Amniotic epithelial cell (primary cell): Measurements from ENCODE around the gene PRKCZ.

Experiments used
- DNase-seq: peaks from one replicate; pipeline ENCODE4 v3.0.0-alpha.2; 2010; ENCODE audit warnings: low read depth

Gene PRKCZ

DNA sequence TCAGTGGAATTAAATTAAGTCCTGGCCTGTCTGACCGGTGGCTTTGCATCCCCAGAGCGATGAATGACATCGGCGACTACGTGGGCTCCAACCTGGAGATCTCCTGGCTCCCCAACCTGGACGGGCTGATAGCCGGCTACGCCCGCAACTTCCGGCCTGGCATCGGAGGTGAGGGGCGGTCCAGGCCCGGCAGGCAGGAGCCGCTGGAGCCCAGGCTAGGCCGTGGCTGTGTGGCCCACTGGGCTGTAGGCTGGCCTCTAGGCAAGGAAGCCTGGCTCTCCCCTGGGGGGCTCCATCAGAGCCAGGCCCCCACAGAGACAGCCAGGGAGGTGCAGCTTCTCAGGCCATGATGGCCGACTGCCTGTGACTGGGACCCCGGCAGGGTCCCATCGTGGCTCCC, 25.3 kb upstream of the PRKCZ start:
- DNase-seq, result no peak

DNA sequence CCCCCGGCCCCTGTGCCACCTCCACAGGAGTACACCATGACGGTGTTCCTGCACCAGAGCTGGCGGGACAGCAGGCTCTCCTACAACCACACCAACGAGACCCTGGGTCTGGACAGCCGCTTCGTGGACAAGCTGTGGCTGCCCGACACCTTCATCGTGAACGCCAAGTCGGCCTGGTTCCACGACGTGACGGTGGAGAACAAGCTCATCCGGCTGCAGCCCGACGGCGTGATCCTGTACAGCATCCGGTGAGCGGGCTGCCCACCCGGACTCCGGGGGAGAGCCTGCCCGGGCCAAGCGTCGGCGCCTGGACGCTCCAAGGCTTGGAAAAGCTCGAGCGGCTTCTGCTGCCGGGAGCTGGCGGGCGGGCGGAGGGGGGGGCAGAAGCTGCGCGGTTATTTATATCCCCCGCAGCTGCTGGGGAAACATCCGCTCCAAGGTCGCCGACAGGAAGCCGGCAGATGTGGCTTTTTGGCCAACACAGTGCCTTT, 24.7 kb upstream of the PRKCZ start:
- DNase-seq, result no peak

DNA sequence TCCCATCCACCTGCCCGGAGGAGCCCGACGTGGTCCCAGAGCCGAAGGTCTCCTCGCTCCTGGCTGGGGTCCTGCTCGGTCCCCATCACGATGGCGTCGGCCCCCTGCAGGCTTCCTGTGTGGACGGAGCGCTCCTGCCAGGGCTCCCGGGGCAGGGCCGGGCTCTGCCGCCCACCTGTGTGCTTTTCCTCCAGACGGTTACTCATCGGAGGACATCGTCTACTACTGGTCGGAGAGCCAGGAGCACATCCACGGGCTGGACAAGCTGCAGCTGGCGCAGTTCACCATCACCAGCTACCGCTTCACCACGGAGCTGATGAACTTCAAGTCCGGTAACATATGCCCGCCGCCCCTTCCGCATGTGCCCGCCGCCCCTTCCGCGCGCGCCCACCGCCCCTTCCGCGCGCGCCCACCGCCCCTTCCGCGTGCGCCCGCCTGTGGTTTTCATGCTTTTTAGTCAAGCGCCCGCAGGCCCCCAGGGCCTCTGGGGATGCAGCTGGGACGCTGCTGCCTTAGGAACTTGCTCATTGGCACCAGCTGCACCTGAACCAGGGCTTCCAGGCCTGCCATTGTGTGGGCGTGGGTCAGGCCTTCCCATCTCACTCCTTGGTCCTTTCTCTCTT, 22.1 kb upstream of the PRKCZ start:
- DNase-seq, result no peak

DNA sequence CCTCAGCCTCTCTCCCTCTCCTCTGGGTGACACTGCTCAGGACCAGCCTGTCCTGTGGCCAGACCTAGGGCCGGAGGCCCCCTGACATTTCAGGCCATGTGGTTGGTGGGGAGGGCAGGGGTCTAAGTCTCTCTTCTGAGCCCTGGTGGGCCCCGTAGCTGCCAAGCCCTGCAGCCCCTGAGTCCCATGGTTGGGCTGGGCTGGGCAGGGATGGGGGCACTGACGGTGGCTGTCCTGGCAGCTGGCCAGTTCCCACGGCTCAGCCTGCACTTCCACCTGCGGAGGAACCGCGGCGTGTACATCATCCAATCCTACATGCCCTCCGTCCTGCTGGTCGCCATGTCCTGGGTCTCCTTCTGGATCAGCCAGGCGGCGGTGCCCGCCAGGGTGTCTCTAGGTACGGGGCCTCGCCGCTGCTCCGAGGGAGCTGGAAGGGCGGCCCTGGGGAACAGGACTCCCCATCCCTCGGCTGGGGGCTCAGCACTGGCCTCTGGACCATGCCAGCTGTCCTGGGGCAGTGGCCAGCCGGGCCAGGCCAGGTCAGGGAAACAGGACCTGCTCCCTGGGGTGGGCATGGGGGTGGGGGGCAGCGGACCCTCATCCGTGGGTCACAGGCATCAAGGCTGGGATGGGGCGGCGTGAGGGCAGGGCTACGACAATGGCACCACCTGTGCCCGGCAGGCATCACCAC, 21.2 kb upstream of the PRKCZ start:
- no peak for DNase-seq

DNA sequence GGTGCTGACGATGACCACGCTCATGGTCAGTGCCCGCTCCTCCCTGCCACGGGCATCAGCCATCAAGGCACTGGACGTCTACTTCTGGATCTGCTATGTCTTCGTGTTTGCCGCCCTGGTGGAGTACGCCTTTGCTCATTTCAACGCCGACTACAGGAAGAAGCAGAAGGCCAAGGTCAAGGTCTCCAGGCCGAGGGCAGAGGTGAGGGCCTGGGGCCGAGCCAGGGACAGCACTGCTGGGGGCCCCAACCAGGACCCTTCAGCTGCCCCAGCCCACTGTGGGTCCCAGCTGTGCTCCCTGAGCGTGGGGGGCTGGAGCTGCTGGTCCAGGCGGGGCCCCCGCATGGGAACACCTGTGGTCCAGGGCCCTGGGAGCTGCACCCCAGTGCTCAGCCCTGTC, 20.6 kb upstream of the PRKCZ start:
- DNase-seq, result no peak

DNA sequence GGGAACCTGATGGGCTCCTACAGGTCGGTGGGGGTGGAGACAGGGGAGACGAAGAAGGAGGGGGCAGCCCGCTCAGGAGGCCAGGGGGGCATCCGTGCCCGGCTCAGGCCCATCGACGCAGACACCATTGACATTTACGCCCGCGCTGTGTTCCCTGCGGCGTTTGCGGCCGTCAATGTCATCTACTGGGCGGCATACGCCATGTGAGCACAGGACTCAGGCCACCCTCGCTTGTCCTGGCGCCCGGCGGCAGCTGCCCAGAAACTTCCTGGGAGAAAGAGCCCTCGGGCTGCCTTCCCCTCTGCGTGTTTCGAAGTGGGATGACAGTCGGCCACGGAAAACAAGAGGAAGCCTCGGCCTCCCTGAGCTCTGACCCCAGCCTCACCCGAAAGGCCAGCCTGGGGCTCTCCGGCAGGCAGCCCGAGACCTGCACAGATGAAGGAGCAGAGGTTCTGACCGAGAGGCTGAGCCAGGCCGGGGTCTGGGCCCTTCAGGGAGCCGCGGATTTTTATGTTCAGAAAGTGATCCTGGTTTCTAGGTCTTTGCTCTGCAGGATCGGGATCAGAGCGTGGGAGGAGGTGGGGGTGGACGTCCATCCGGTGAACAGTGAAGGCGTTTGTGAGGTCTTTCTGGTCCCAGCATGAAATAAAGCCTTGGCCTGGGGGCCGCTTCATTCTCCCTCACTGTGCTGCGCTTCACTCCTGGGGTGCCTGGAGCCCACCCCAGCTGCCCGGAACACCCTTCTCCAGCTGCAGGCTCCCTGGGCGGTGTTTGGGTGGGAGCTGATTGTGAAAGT, 19.9 kb upstream of the PRKCZ start:
- no peak for DNase-seq

DNA sequence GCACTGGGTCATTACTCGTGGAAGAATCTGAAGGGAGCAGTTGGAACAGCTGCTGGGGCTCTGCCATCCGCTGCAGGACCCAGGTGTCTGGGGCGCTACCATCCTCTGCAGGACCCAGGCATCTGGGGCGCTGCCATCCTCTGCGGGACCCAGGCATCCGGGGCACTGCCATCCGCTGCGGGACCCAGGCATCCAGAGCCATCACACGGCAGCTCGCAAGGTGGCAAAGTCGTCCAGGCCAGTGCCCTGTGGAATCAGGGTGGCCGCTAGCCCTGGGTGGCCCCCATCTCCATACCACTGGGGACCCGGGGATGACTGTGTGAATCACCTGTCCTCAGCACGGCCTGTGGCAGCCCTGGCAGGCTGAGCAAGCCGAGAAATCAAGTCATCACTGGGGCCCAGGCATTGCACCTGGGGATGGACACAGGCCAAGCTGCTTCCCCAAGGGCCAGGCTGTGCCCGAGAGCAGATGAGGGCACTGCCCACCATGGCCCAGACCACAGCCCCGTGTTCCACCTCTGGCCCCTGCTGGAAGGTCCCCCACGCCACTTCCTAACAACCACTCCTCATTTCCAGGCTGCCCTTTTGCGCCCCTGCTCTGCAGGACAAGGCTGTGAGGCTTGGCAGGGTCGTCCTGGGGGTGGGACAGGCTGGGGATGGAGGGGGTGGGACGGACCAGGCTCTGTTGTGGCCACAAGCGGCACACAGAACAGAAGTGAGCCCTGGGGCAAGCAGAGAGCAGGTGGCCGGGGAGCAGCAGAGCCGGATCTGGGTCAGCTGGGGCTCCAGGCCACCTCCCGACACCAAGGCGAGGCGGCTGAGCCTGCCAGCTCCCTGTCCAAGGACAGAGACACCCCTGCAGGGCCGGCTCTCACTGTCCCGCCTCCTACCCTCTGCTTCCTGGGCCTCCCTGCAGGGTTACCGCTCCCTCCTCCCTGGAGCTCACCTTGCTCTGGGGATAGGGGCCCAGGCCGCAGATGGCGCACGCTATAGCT, 18.4 kb upstream of the PRKCZ start:
- no peak for DNase-seq

DNA sequence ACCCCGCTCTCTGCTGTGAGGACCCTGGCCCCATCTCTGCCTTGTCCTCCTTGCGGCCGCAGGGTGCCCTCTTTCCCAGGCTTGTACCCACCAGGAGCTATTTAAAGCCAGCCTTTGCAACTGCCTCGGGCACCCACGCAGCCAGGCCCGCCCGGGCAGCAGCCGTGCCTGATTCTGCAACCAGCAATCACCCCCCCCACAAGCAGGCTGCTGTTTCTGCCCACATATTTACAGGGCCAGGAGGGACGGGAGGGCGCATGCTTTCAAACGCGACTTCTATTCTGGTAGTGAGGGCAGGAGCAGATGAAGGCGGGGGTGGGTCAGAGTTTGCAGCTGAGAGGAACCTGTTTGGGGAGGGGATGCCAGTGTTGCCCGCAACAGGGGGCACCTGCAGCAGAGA, 17.5 kb upstream of the PRKCZ start:
- no peak for DNase-seq

DNA sequence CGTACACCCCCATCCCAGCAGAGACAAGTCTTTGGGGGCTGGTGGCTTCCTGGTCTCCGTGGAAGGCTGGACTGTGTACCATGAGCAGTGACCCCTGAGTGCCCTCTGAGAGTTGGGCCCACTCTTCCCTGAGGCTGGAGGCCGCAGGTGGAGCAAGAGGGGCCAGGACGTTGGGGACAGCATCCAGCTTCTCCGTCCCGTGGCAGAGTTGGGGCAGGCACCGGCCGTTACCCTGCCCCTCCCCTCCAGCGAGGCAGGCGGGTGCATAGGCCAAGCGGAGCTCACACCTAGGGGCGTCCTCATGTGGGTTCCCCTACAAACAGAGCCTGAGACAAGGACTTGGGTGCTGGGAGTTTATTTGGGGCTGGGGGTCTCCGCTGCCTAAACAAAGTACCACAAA, 17.0 kb upstream of the PRKCZ start:
- DNase-seq, result no peak

DNA sequence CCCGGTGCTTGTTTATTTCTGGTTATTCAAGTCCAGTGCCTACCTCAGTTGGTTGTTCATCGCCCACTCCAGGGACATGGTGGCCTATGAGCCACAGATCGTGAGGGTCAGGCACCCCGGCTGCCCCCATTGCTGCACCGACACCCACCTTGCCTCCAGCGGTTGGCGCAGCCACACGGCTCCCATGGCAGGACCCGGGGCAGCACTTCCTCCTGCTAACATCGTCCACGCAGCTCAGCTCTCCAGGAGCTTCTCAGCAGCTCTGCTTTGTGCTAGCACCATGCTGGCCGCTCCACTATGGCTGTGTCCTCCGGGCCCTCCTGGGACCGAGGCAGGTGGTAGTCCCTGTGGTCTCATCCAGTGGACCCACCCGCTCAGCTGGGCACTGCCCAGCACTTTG, 13.9 kb upstream of the PRKCZ start:
- no peak for DNase-seq

DNA sequence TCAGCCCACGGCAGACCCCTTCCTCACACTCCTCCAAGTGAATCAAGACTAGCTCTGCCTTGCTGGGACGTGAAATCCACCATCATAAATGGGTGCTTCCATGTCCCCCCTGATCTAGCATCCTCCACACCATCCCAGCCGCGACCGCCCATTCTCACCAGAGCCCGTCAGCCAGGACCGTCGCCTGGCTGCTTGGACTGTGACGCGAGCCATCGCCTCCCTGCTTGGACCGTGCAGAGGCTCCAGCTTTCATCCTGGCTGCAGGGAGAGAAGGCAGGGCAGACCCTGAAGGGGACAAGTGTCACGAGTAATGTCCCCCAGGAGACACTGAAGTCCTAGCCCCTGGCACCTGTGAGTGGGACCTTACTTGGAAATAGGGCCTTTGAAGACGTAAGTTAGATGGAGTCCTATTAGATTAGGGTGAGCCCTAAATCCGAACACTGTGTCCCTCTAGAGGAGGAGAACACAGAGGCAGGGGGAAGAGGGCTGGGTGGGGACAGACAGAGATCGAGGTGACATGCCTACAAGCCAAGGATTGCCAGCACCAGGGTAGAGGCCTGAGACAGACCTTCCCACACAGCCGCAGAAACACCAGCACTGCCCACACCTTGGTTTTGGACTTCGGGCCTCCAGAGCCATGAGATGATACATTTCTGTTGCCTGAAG, 12.8 kb upstream of the PRKCZ start:
- DNase-seq, result no peak

DNA sequence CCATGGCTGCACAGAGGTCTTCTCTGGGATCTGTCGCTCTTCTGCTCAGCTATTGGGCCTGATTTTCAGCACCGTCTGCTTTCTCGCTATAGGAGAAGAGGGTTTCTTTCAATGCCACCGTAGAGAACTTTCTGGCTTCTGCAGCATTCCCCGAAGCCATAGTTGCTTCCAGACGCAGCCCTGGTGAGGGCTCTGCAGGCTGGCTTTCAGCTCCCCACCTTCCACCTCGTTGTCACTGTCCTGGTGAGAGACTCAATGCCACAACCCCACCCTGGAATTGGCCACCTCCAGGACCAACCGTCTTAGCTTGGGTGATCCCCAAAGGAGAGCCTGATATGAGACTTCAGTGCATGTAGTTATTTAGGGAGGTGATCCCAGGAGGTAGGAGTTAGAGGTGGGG, 12.0 kb upstream of the PRKCZ start:
- DNase-seq, result no peak

DNA sequence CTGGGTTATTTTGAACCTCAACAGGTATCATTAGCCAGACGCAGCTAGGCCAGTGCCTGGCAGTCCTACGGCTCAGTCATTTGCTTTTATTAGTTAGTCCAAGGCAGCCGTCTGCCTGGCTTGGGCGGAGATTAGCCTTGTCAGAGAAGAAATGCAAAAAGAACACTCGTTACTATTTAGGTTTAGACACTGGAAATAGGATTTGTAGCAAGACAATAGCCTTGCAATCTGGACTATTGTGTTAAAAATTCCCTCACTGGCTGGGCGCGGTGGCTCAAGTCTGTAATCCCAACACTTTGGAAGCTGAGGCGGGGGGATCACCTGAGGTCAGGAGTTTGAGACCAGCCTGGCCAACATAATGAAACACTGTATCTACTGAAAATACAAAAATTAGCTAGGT, 11.0 kb upstream of the PRKCZ start:
- DNase-seq, result no peak

DNA sequence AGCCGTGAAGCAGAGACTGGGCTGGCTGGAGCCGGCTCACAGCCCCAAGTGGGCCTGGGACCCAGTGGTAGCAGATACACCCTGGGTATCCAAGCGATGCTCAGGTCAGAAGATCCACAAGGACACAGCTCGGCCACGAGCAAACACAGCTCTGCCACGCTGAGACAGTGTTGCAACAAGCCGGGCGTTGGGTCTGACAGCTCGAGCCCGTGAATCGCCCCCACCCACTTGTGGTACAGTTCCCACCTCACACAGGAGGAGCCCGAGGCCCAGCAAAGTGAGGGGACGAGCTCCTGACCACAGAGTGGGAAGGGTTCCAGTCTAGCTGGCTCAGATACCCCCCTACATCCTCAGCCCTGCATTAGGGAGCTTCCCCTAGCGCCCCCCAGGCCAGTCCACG, 8.9 kb upstream of the PRKCZ start:
- DNase-seq, result no peak

DNA sequence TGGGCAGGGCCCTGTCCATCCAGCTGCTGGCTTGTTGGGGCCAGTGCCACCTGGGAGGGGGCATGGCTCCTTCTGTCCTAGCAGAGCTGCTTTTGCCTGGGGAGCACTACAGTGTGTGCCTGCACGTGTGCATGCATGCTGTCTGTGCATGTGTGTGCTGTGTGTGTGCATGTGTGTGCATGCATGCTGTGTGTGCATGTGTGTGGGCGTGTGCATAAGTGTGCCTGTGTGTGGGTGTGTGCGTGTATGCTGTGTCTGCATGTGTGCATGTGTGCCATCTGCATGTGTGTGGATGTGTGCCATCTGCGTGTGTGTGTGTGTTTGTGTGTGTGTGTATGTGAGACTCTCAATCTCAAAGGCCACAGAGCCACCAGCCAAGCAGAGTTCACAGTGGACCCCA, 8.3 kb upstream of the PRKCZ start:
- DNase-seq, result no peak

DNA sequence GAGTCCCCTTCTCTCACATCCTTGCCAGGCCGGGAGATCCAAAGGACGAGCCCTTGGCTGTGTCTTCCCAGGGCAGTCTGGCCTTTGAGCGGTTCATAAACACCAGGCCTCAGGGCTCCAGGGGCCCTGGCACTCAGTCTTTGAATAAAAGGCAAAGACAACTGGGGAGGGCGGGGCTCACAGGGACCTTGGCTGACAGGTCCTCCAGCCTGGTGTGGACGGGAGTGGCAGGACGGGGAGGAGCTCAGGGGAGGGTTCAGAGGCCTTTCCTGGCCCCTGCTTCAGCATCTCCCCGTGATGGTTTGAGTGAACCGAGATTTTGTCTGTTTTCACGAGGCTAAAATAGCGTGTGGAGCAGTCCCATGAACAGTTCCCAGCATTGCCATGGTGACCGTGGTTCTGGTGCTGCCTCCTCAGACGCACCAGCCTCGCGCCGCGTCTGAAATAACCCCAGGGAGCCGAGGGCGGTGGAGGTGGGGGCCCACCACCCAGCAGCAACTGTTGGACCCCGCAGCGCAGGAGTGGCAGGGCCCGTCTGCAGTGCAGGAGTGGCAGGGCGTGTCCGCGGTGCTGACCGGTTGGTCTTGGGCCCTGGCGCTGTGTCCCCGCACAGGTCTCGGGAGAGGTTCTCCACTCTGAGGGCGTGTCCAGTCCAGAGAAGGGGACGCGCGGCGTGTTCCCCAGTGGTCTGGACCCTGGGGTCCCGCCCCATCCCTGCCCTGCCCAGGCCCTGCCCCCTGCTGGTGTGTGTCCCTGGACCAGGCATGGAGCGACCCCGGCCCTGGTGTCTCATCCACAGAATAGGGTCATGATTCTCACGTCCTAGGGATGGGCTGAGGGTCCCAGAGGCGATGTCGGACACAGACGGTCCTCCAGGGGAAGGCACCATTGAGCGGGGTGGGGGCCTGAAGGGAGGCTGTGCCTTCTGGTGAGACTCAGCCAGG, 7.1 kb upstream of the PRKCZ start:
- DNase-seq, result no peak

DNA sequence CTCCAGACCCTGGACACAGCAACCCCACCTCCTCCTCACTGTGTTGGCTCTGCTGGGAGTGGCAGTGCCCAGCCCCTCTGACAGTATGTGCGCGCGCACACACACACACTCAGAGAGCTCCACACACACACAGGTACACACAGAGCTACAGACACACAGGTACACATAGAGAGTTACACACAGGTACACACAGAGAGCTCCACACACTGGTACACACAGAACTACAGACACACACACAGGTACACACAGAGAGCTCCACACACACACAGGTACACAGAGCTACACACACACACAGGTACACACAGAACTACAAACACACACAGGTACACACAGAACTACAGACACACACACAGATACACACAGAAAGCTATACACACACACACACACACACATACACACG, 6.3 kb upstream of the PRKCZ start:
- no peak for DNase-seq

DNA sequence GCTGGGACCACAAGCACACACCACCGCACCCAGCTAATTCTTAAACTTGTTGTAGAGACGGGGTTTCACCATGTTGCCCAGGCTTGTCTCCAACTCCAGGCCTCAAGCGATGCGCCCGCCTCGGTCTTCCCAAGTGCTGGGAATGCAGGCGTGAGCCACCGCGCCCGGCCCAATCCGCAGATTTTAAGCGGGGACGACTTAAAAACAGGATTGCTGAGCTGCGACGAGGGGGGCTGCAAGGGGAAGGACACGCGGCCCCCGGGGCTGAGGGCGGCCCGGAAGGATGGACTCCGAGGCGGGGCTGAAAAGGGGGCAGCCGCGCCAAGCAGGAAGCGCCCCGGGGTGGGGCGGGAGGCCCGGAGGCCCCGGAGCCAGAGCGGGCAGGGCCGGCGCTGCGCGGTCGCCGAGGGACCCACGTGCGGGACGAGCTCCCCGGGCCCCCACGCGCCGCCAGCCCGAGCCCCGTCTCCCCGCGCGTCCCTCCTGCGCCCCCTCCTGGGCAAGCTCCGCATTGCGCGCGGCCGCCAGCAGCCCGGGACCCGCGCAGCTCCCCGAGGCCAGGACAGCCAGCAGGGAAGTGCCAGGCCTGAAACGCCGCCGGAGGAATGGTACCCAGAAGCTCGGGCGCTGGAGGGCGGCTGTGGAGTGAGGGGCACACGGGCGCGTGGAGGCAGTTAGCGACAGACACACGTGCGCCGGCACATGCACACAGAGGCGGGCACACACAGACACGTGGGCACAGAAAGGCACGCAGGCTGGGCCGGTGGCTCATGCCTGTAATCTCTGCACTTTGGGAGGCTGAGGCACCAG, 5.5 kb upstream of the PRKCZ start:
- peak; percentile 2 for DNase-seq

DNA sequence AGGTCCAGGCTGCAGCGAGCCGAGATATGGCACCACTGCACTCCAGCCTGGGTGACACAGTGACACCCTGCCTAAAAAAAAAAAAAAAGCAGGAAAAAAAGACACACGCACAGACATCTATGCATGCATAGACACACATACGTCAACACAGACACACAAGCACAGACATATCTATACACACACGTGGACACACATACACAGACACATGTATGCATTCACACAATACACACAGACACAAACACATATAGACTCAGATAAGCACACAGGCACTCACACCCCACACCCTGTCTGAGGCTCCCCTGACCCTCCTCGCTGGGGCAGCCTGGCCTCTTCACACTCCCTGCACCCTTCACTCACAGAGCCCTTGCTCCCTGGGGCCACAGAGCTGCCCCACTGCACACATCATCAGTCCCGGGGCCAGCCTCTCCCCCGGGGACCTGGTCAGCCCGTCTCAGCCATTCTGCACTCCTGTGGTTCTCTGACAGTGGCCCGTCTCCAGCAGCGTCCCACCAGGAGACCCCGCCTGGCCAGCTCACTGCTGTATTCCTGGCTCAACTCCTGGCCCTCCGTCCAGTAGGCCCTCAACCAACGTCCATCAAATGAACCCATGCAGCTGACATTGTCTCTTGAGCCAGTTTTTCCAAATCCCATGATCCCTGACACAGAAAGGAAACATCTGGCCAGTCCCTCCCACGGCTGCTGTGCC, 4.6 kb upstream of the PRKCZ start:
- no peak for DNase-seq
